HCT116 (cell line): ENCODE data around the gene CABYR. TPM values are rescaled to one million over a fixed set of nuclear protein-coding genes. Genes with fewer than 3 reads are reported as not detected.

Experiments
- ATAC-seq: fragments of 200-7000 bp; cut with Tn5 transposase; 2 replicates; pipeline ENCODE4 v1.9.1; 2020; ENCODE audit warnings: mild to moderate bottlenecking, moderate library complexity
- BruUV-seq: library from RNA; stranded (reverse); fragments of 400-500 nt; replicated peaks from 2 replicates; lab custom pipeline; 2021; lab: Mats Ljungman, UMichigan
- CTCF ChIA-PET: fragments of 300-600 bp; sonication (Branson Sonifier 250); formaldehyde crosslinking; loops from one replicate; lab custom pipeline; 2021; ENCODE audit warnings: antibody characterized with exemption; lab: Charles Lee
- POLR2A ChIA-PET: fragments of 300-600, 350-600 bp; sonication (Branson Sonifier 250); formaldehyde crosslinking; loops from one replicate; lab custom pipeline; 2021; ENCODE audit warnings: antibody characterized with exemption; lab: Charles Lee
- RAD21 ChIA-PET, 2 experiments: fragments of 300-600 bp; sonication (Branson Sonifier 250); formaldehyde crosslinking; loops; one replicate each; lab custom pipeline; 2023; ENCODE audit warnings: low total read pairs in 2 of 2; ENCODE audit not compliant: uncharacterized antibody in 2 of 2, unreplicated experiment in 2 of 2, low non-redundant PET in 1 of 2; lab: Charles Lee
- DNase-seq: peaks from one replicate; pipeline ENCODE4 v3.0.0-alpha.2; 2010; ENCODE audit warnings: low read depth, low spot score
- H2AFZ ChIP-seq: fragments of 200-600 bp; shearing (Covaris generic), sonication (generic); 2 replicates; pipeline ENCODE4 v1.6.1; 2017; ENCODE audit warnings: low read depth, mixed run types, mixed read lengths, antibody characterized with exemption, low read length; ENCODE audit not compliant: poor library complexity, severe bottlenecking
- H3K27ac ChIP-seq: 2 replicates; pipeline ENCODE4 v1.5.1; 2012; ENCODE audit warnings: low read depth, low read length
- H3K27me3 ChIP-seq: fragments of 200-600 bp; sonication (generic); 2 replicates; pipeline ENCODE4 v1.6.1; 2016; ENCODE audit warnings: mixed run types, low read length, mixed read lengths; ENCODE audit not compliant: insufficient read depth
- H3K36me3 ChIP-seq, 2 experiments: fragments of 200-500 bp in 1 of 2; fragments of 200-600 bp in 1 of 2; sonication (Bioruptor generic) in 1 of 2; sonication (generic) in 1 of 2; 2 replicates each; pipeline versions ENCODE4 v1.5.1 to v1.6.1; 2014 to 2016; ENCODE audit warnings: low read length in 2 of 2, inconsistent platforms in 1 of 2, mixed read lengths in 1 of 2, mixed run types in 1 of 2; ENCODE audit not compliant: insufficient read depth in 2 of 2, control insufficient read depth in 1 of 2
- H3K4me1 ChIP-seq, 2 experiments: fragments of 200-600 bp in 1 of 2; sonication (generic) in 1 of 2; 2 replicates each; pipeline versions ENCODE4 v1.5.1 to v1.6.1; 2012 to 2017; ENCODE audit warnings: low read length in 2 of 2, inconsistent platforms in 1 of 2, mild to moderate bottlenecking in 1 of 2, mixed read lengths in 1 of 2, mixed run types in 1 of 2, moderate library complexity in 1 of 2; ENCODE audit not compliant: insufficient read depth in 2 of 2, control insufficient read depth in 1 of 2
- H3K4me2 ChIP-seq: fragments of 200-600 bp; sonication (generic); 2 replicates; pipeline ENCODE4 v1.6.1; 2017; ENCODE audit warnings: mixed run types, low read length, mixed read lengths
- H3K4me3 ChIP-seq, 2 experiments: fragments of 200-600 bp in 1 of 2; sonication (generic) in 1 of 2; replicated peaks in 1 of 2; 2 replicates each; pipeline ENCODE4 v1.5.1; 2011 to 2016; ENCODE audit warnings: low read length in 2 of 2, control low read depth in 1 of 2, low read depth in 1 of 2, mild to moderate bottlenecking in 1 of 2, mixed read lengths in 1 of 2, mixed run types in 1 of 2
- H3K79me2 ChIP-seq: fragments of 200-600 bp; sonication (generic); 2 replicates; pipeline ENCODE4 v1.6.1; 2017; ENCODE audit warnings: mild to moderate bottlenecking, mixed run types, low read length, moderate library complexity, mixed read lengths; ENCODE audit not compliant: insufficient read depth
- H3K9ac ChIP-seq: fragments of 200-600 bp; sonication (generic); 2 replicates; pipeline ENCODE4 v1.6.1; 2016; ENCODE audit warnings: low read length, mixed read lengths
- H3K9me2 ChIP-seq: fragments of 200-600 bp; sonication (generic), shearing (Covaris generic); 2 replicates; pipeline ENCODE4 v1.6.1; 2017; ENCODE audit warnings: mixed run types, mild to moderate bottlenecking, moderate library complexity; ENCODE audit not compliant: insufficient read depth
- H3K9me3 ChIP-seq, 2 experiments: fragments of 200-500 bp in 1 of 2; fragments of 200-600 bp in 1 of 2; sonication (Bioruptor generic) in 1 of 2; sonication (generic) in 1 of 2; 2 replicates each; pipeline ENCODE4 v1.6.1; 2014 to 2017; ENCODE audit warnings: low read length in 2 of 2, mixed read lengths in 2 of 2, inconsistent platforms in 1 of 2, low read depth in 1 of 2, mild to moderate bottlenecking in 1 of 2, mixed run types in 1 of 2, moderate library complexity in 1 of 2; ENCODE audit not compliant: control insufficient read depth in 1 of 2, insufficient read depth in 1 of 2
- H4K20me1 ChIP-seq: fragments of 200-600 bp; sonication (generic), shearing (Covaris generic); 2 replicates; pipeline ENCODE4 v1.6.1; 2017; ENCODE audit warnings: mixed run types, mild to moderate bottlenecking, moderate library complexity; ENCODE audit not compliant: insufficient read depth
- ATF3 ChIP-seq: IDR thresholded peaks from 2 replicates; pipeline ENCODE4 v1.6.1; 2012
- CBX3 ChIP-seq: IDR thresholded peaks from 2 replicates; pipeline ENCODE4 v1.6.1; 2012; ENCODE audit warnings: low read depth
- CEBPB ChIP-seq: IDR thresholded peaks from 2 replicates; pipeline ENCODE4 v1.6.1; 2012; ENCODE audit warnings: low read depth
- EGR1 ChIP-seq: IDR thresholded peaks from 2 replicates; pipeline ENCODE4 v1.6.1; 2012; ENCODE audit warnings: low read depth
- ELF1 ChIP-seq: IDR thresholded peaks from 2 replicates; pipeline ENCODE4 v1.6.1; 2012; ENCODE audit warnings: low read depth, borderline replicate concordance
- EZH2 ChIP-seq: fragments of 200-600 bp; sonication (generic); IDR thresholded peaks from 2 replicates; pipeline ENCODE4 v1.6.1; 2017; ENCODE audit warnings: antibody characterized with exemption, mixed run types
- EZH2phosphoT487 ChIP-seq: fragments of 200-600 bp; IDR thresholded peaks from 2 replicates; pipeline ENCODE4 v1.6.1; 2018; ENCODE audit warnings: antibody characterized with exemption, borderline replicate concordance
- FOSL1 ChIP-seq: IDR thresholded peaks from 2 replicates; pipeline ENCODE4 v1.6.1; 2012; ENCODE audit warnings: low read depth
- MAX ChIP-seq: IDR thresholded peaks from 2 replicates; pipeline ENCODE4 v1.6.1; 2012
- POLR2AphosphoS5 ChIP-seq: IDR thresholded peaks from 2 replicates; pipeline ENCODE4 v1.6.1; 2011; ENCODE audit warnings: mild to moderate bottlenecking, low read depth, low read length, moderate library complexity
- RAD21 ChIP-seq: IDR thresholded peaks from 2 replicates; pipeline ENCODE4 v1.6.1; 2012; ENCODE audit warnings: low read depth, mild to moderate bottlenecking
- SIN3A ChIP-seq: IDR thresholded peaks from 2 replicates; pipeline ENCODE4 v1.6.1; 2012; ENCODE audit warnings: low read depth
- SRF ChIP-seq: IDR thresholded peaks from 2 replicates; pipeline ENCODE4 v1.6.1; 2012; ENCODE audit warnings: low read depth
- TCF7L2 ChIP-seq: IDR thresholded peaks from 2 replicates; pipeline ENCODE4 v1.7.0; 2011; ENCODE audit warnings: borderline replicate concordance, inconsistent platforms; ENCODE audit not compliant: insufficient read depth, insufficient read length; ENCODE audit errors: extremely low read depth
- YY1 ChIP-seq: IDR thresholded peaks from 2 replicates; pipeline ENCODE4 v1.6.1; 2011; ENCODE audit warnings: low read length, low read depth, moderate library complexity, mild to moderate bottlenecking; ENCODE audit not compliant: insufficient replicate concordance; ENCODE audit errors: extremely low read depth
- ZFX ChIP-seq: fragments of 450-650 bp; IDR thresholded peaks from 2 replicates; pipeline ENCODE4 v1.6.1; 2017
- ZNF274 ChIP-seq: fragments of 200-500 bp; sonication (Bioruptor generic); IDR thresholded peaks from 2 replicates; pipeline ENCODE4 v1.6.1; 2014; ENCODE audit warnings: mild to moderate bottlenecking, low read depth, low read length, inconsistent platforms
- intact Hi-C: fragments of 100-400 bp; cut with micrococcal nuclease; formaldehyde crosslinking; loops from 2 replicates; pipeline ENCODE4 v1.10.0; 2022
- total RNA-seq: library from RNA; stranded (reverse); gene quantifications from one replicate; pipeline ENCODE4 v1.2.1, GENCODE V29; 2021; ENCODE audit not compliant: unreplicated experiment

Gene CABYR
- total RNA-seq, 1 experiment from 2014 or later, result not detected

GRCh38 chr18:24120676-24121075, 18.2 kb upstream of the CABYR start:
- ChIA-PET RAD21 (no interaction called here), POLR2A (no interaction called here), CTCF (no interaction called here)
- Histone ChIP-seq H3K4me2 (no peak overlapping the region), H3K9me3 (no peaks in the 10 kb centered on the region), H3K79me2 (no peaks in the 10 kb centered on the region), H3K36me3 (no peaks in the 10 kb centered on the region), H4K20me1 (no peaks in the 10 kb centered on the region), H3K27me3 (no peaks in the 10 kb centered on the region), H3K9me2 (no peaks in the 10 kb centered on the region), H2AFZ (no peak overlapping the region), H3K27ac (no peak overlapping the region), H3K9ac (no peak overlapping the region), H3K4me1 (no peaks in the 10 kb centered on the region), H3K4me3 (no peak overlapping the region)
- TF ChIP-seq EZH2 (no peak), SIN3A (no peak), ELF1 (no peak), YY1 (no peak), MAX (no peak), EZH2phosphoT487 (no peak), CEBPB (no peak), POLR2AphosphoS5 (no peak), SRF (no peak), TCF7L2 (no peak), CBX3 (no peak), ATF3 (no peak), RAD21 (no peak), EGR1 (no peak), ZNF274 (no peak), FOSL1 (no peak), ZFX (no peak)
- no peak for DNase-seq
- no peak for ATAC-seq
- no TSS peak for BruUV-seq
- intact Hi-C loops, result no loop called here
